Common myeloid progenitor, CD34-positive (primary cell): Measurements from ENCODE around the gene GKAP1. TPM values are rescaled to one million over a fixed set of nuclear protein-coding genes. Genes with fewer than 3 reads are reported as not detected.
A peak's percentile ranks its signal among the peaks of the same experiment; 100 is the strongest.
"Not testable (repeated sequence)": the region's sequence is repeated elsewhere in the genome, so short reads cannot be mapped to it uniquely, and the experiment has no call there.

Experiments used
- CTCF ChIA-PET: fragments of 350-600 bp; sonication (Branson Sonifier 250); formaldehyde crosslinking; loops from one replicate; lab custom pipeline; 2021; ENCODE audit warnings: antibody characterized with exemption; lab: Charles Lee
- POLR2A ChIA-PET: fragments of 350-600 bp; sonication (Branson Sonifier 250); formaldehyde crosslinking; loops from one replicate; lab custom pipeline; 2021; ENCODE audit warnings: antibody characterized with exemption; lab: Charles Lee
- DNase-seq, 3 donors: peaks; one replicate each; pipeline versions ENCODE4 v3.0.0 to v3.0.0-alpha.2; 2013
- H3K27ac ChIP-seq, 2 experiments: 1 replicate in 1 of 2; 2 replicates in 1 of 2; pipeline ENCODE4 v1.7.0; 2013; ENCODE audit warnings: inconsistent platforms in 2 of 2, low read length in 2 of 2, mild to moderate bottlenecking in 2 of 2, low read depth in 1 of 2, moderate library complexity in 1 of 2; ENCODE audit not compliant: severe bottlenecking in 2 of 2, insufficient read depth in 1 of 2, poor library complexity in 1 of 2
- H3K27me3 ChIP-seq, 5 experiments: replicated peaks in 2 of 5; 1 replicate in 3 of 5; 2 replicates in 2 of 5; pipeline versions ENCODE4 v1.6.1 to v1.7.0; 2013; ENCODE audit warnings: low read length in 4 of 5, mild to moderate bottlenecking in 2 of 5, moderate library complexity in 2 of 5, inconsistent platforms in 1 of 5; ENCODE audit not compliant: insufficient read depth in 5 of 5, control insufficient read depth in 4 of 5
- H3K36me3 ChIP-seq, 4 experiments: 1 replicate in 2 of 4; 2 replicates in 2 of 4; pipeline versions ENCODE4 v1.6.1 to v1.7.0; 2013; ENCODE audit warnings: low read length in 3 of 4, control low read depth in 1 of 4, mild to moderate bottlenecking in 1 of 4; ENCODE audit not compliant: control insufficient read depth in 4 of 4, insufficient read depth in 4 of 4
- H3K4me1 ChIP-seq, 4 experiments: 1 replicate in 3 of 4; 2 replicates in 1 of 4; pipeline versions ENCODE4 v1.6.1 to v1.7.1; 2013; ENCODE audit warnings: low read length in 3 of 4, mild to moderate bottlenecking in 3 of 4, control low read depth in 1 of 4, inconsistent platforms in 1 of 4, moderate library complexity in 1 of 4; ENCODE audit not compliant: control insufficient read depth in 4 of 4, insufficient read depth in 4 of 4; ENCODE audit errors: control extremely low read depth in 1 of 4
- H3K4me3 ChIP-seq, 7 experiments: 1 replicate in 4 of 7; 2 replicates in 3 of 7; pipeline versions ENCODE4 v1.5.1 to v1.7.0; 2013; ENCODE audit warnings: mild to moderate bottlenecking in 7 of 7, low read length in 6 of 7, moderate library complexity in 6 of 7, inconsistent platforms in 2 of 7, low read depth in 2 of 7, control low read depth in 1 of 7; ENCODE audit not compliant: insufficient read depth in 4 of 7, control insufficient read depth in 1 of 7; ENCODE audit errors: extremely low read depth in 1 of 7
- H3K9me3 ChIP-seq, 5 experiments: 1 replicate in 4 of 5; 2 replicates in 1 of 5; pipeline versions ENCODE4 v1.6.1 to v1.7.1; 2013; ENCODE audit warnings: low read length in 4 of 5, mild to moderate bottlenecking in 2 of 5, inconsistent platforms in 1 of 5, low read depth in 1 of 5, moderate library complexity in 1 of 5; ENCODE audit not compliant: control insufficient read depth in 4 of 5, insufficient read depth in 2 of 5; ENCODE audit errors: control extremely low read depth in 1 of 5
- WGBS: methylation state at CpG from one replicate; pipeline ENCODE4 v1.1.5; 2013; ENCODE audit not compliant: insufficient coverage; 5-methylcytosine and 5-hydroxymethylcytosine counted together
- polyA plus RNA-seq: library from polyadenylated mRNA; unstranded; fragments of 120-200 nt; gene quantifications from one replicate; pipeline ENCODE4 v1.2.1, GENCODE V29; 2013

GKAP1 gene
- polyA plus RNA-seq, result 20.3 TPM

DNA sequence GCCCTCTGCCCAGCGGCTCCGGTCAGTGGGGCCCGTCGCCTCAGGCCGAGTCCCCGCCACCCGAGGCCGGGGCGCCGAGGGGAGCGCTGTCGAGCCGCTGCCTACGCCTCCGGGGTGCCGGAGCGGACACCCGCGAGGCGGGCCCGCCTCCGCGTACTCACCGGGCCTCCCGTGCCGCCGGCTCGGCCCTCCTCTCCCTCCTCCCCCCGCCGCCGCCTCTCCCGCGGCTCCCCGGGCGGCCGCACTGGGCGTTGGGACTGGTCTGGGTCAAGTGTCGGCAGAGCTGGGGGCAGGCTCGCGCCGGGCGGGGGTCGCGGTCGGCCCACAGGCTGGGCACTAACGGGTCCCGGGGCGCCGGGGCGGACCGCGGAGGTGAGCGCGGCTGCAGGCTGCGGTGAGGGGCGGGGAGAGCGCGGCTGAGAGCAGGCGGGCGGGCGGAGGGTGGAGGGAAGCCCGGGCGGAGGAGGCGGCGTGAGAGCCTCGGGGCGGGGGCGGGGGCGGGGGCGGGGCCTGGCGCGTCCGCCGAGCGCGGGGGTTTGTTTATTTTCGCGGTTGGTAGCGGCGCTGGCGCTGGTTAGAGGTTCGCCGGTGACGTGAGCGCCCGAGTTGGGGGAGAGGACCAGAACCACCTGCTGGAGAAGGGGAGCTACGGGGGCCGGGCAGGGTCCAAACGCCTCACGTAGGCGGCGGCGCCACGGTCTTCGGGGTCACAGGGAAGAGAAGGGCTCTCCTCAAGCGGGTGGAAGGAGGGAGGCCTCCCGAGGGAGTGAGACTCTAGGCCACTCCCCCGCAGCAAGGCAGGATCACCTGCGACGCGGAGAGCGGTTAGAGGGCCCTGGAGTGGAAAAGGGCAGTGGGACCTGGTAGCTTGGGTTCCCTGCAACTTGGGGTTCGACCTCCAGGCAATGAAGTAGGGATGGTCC lies at the start of gene GKAP1:
GKAP1 (minus strand) TSS at position 414 of the 923 bp plus-strand sequence. CDS start 11,252 bp downstream, outside the sequence.
- H3K27me3 ChIP-seq, CTCF ChIA-PET, H3K9me3 ChIP-seq, H3K36me3 ChIP-seq: not testable (repeated sequence)
- Histone ChIP-seq H3K27ac (peak within 1 kb of the TSS in 1 of 2 experiments; percentile 54), H3K4me1 (peaks cover 0 to 12% (median 2%) of the 10 kb centered on the region in 4 experiments), H3K4me3 (peak within 1 kb of the TSS; percentile 65 to 83 (median 70))
- peak; percentile 87 to 91 (median 89) for DNase-seq
- POLR2A ChIA-PET, result interaction anchor here (0.6 kb wide), 1 partner anchor 1530 kb away, joined by 4 read pairs; no protein-coding TSS in a partner anchor
- WGBS, result 0% methylated on average over 23 of the region's 103 CpGs

DNA sequence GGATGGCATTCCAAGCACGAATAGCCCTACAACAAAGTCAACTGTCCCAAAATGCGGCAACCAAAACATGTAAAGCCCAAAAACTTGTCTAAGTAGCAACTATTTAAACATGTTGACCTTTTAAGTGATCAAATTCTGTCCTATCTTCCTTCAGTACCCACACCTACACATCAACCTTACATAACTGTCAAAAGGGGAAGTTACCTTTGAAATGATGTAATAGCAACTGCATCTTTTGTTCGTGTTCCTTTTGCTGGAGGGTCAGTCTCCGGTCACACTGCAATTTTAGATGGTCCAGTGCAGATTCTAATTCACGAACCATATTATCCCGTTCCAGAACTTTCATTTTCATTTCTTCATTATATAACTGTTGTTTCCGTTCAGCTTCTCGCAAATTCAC lies 32.3 kb upstream of the GKAP1 start:
- H3K4me3 ChIP-seq, H3K9me3 ChIP-seq, CTCF ChIA-PET, DNase-seq, POLR2A ChIA-PET, H3K4me1 ChIP-seq, H3K27ac ChIP-seq, H3K27me3 ChIP-seq: not testable (repeated sequence)
- 100% methylated on average over 2 of the region's 8 CpGs for WGBS
- peaks cover 0 to 11% (median 0%) of the 10 kb centered on the region in 4 experiments for H3K36me3 ChIP-seq

DNA sequence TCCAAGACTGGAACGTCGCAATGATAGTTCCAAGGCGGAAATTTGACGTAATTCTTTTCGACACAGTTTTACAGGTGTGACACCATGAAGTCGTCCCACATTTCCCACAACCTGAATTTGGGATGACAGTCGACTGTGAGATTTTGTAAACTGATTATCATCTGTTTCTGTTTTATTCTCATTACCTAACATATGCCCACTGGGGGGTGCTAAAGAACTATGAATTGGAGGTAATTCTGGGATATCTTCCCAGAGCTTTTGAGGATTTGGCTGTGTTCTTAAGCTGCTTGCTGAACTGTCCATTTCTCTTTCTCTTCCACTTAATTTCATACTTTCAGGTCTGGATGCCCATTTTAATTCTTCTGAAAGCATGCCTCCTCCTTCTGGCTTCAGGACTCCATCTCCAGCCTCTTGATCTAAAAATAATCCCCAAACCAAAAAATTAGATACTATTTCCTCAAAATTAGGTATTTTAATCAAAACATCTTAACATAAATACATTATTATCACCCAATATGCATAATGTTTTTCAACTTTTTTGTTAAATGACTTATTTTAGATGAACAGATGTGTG lies 19.6 kb upstream of the GKAP1 start:
- WGBS, result no CpG with 5 or more reads among the region's 7 CpGs
- H3K4me1 ChIP-seq, H3K27ac ChIP-seq, DNase-seq, POLR2A ChIA-PET, CTCF ChIA-PET, H3K4me3 ChIP-seq, H3K27me3 ChIP-seq, H3K9me3 ChIP-seq, H3K36me3 ChIP-seq: not testable (repeated sequence)

DNA sequence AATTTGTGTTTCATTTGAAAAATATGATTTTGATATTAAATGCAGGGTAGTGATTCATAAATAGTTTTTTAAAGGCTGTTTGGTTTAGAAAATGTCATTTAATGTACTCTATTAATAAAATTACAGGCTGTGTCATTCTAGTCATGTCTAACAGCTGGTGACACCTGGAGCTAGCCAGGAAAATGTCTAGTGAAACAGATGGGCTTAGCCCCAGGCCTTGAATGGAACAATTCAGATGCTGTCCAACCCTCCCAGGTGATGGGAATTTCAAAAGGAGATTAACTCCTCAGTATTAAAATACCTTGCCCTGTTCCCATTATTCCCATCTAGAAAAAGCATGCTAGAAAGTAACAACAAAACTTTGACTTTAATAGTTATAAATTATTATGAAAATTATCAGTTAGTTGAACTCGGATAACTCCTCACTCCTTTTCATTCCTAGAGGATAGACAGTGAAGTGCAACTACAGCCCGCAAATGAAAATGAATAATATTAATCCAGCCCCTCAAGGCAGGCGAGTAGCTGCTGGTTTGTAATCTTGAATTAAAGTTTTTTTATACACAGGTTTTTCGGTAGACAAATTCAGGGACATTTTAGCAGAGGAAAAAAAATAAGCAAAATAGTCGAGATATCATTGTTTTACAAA lies 13.0 kb upstream of the GKAP1 start:
- H3K9me3 ChIP-seq, H3K27me3 ChIP-seq, H3K27ac ChIP-seq, DNase-seq, H3K4me1 ChIP-seq, H3K36me3 ChIP-seq, CTCF ChIA-PET, POLR2A ChIA-PET, H3K4me3 ChIP-seq: not testable (repeated sequence)
- WGBS, result no CpG with 5 or more reads among the region's 5 CpGs

DNA sequence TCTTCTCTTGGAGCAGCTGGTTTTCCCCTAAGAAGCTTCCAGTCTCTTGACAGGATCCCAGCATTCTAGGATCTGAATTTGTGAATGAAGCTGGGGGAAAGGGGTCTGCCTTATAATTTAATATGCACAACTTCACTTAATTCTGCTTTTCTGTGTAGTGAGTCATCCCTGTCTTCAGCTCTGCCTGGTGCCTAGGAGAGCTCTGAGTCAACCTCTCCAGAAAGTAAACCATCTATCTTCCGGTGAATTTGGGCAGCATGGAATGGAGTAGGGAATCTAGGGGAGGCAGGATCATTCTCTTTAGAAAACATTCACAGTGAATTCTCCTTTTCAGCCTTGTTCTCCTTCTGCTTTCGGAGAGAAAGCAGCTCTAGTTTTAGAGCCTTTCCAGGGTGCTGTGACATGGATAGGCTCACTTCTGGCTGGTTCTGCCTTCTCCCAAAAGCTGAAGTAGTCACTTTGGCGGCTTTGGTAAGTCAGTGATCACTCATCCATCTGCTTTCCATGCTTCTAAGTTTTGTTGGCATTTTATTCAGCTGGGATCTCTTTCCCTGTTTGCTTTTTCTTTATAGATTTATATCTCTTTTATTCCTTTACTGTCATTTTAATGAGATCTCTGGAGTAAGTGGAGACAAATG lies 7.5 kb upstream of the GKAP1 start:
- H3K27ac ChIP-seq, H3K4me1 ChIP-seq, H3K36me3 ChIP-seq, POLR2A ChIA-PET, H3K9me3 ChIP-seq, H3K27me3 ChIP-seq, CTCF ChIA-PET, DNase-seq, H3K4me3 ChIP-seq: not testable (repeated sequence)
- 100% methylated on average over 2 of the region's 3 CpGs for WGBS

DNA sequence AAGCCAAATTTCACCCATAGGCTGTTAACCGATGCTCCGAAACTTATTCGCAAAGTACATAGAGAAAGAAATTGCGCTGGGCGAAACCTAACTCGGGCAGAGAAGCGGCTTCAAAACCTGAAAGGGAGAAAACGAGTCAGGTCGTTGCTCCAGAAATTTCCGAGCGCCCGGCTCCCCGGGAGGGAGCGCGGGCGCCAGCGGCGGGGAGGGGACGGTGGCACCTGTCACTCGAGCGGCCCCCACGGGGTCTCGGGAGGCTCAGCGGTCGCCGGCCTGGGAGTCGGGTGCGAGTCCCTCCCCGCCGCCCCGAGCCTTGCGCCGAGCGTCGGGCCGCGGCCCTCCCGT lies 586 bp downstream of the GKAP1 start:
- DNase-seq, result peak; percentile 13 to 43 (median 31)
- H3K27ac ChIP-seq, result peak overlapping the region in 1 of 2 experiments; percentile 54
- whole genome bisulfite sequencing, result under 1% methylated on average over 35 of the region's 38 CpGs
- H3K27me3 ChIP-seq, H3K36me3 ChIP-seq, CTCF ChIA-PET, H3K9me3 ChIP-seq, POLR2A ChIA-PET: not testable (repeated sequence)
- H3K4me3 ChIP-seq, result peak overlapping the region; percentile 65 to 83 (median 70)
- peaks cover 0 to 12% (median 2%) of the 10 kb centered on the region in 4 experiments for H3K4me1 ChIP-seq
